Central memory CD8-positive, alpha-beta T cell (primary cell): ENCODE data around the gene RASSF4.

ENCODE experiments used
- ATAC-seq: fragments of 150-1000 bp; cut with Tn5 transposase; replicated peaks from 2 replicates; pipeline ENCODE4 v1.10.0; 2022; ENCODE audit warnings: mild to moderate bottlenecking, moderate FRiP score, moderate number of reproducible peaks; ENCODE audit not compliant: poor library complexity, severe bottlenecking; ENCODE audit errors: extremely low read depth
- DNase-seq, 2 donors: peaks; one replicate each; pipeline ENCODE4 v3.0.0; 2021; ENCODE audit warnings: low spot score in 2 of 2
- H3K27ac Mint-ChIP-seq: one replicate; pipeline ENCODE4 v1.8.0; 2022; ENCODE audit warnings: low read depth, mild to moderate bottlenecking, moderate library complexity, mixed read lengths
- H3K27me3 Mint-ChIP-seq: one replicate; pipeline ENCODE4 v1.8.0; 2022; ENCODE audit warnings: mixed read lengths
- H3K36me3 Mint-ChIP-seq: one replicate; pipeline ENCODE4 v1.8.0; 2022; ENCODE audit warnings: mild to moderate bottlenecking, moderate library complexity, mixed read lengths; ENCODE audit not compliant: insufficient read depth
- H3K4me1 Mint-ChIP-seq: one replicate; pipeline ENCODE4 v1.8.0; 2022; ENCODE audit warnings: mixed read lengths
- H3K4me3 Mint-ChIP-seq: one replicate; pipeline ENCODE4 v1.8.0; 2022; ENCODE audit warnings: mild to moderate bottlenecking, moderate library complexity, mixed read lengths
- H3K9me3 Mint-ChIP-seq: one replicate; pipeline ENCODE4 v1.8.0; 2022; ENCODE audit warnings: mixed read lengths

Gene RASSF4

DNA sequence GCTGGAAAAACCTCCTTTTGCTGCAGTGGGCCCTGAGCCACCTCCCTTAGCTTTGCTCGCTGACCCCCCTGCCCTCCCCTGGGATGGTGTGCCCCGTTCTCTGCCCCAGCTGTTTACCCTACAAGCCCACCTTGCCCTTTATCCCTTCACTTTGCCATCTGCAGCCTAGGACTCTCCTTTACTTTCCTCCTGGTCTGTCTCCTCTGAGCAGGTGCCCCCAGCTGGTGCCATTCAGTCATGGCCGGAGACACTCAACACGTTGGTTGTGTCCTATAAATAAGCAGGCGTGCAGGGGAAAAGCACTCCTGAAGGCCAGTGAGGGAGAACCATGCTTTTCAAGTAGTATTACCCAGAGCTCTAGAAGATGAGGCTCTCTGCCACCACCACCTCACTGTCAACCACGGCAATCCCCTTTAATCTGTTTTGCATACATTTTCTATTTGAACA lies 6.1 kb downstream of the RASSF4 start:
- Mint-ChIP-seq H3K4me3 (no peak overlapping the region), H3K9me3 (no peaks in the 10 kb centered on the region), H3K27me3 (no peaks in the 10 kb centered on the region), H3K4me1 (peaks cover 31% of the 10 kb centered on the region), H3K36me3 (peaks cover 3% of the 10 kb centered on the region), H3K27ac (no peak overlapping the region)
- no peak for DNase-seq
- no peak for ATAC-seq

DNA sequence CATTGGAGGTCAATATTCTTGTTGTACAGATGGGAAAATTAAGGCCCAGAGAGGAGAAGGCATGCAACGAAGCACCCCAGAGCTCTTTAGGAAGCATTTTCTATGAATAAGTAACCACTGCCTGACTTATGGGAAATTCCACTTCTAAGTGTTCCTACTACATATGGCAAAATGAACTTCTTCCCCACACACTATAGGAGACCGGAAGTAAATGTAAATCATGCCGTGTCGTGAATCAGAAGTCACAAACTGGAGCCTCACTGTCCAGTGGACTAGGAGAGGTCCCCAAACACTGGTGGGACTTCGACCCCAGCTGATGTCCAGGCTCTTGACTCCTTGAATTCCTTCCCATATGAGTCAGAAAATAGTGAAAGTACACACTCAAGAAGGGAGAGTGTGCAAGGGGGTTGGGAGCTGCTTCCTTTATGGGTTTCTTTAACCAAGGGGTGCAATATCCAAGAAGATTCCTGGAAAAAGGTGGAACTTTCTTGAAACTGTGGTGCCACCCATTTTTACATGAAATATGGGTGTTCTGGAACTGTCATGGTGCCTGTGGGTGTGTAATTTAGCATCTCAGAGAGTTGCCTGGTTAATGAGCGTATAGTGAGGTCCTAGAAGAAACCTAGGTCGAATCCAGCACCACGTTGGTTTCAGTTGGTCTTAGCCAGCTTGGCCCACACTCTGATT lies 6.7 kb downstream of the RASSF4 start:
- H3K4me1 Mint-ChIP-seq, result peaks cover 31% of the 10 kb centered on the region
- no peaks in the 10 kb centered on the region for H3K27me3 Mint-ChIP-seq
- no peaks in the 10 kb centered on the region for H3K9me3 Mint-ChIP-seq
- H3K4me3 Mint-ChIP-seq, result no peak overlapping the region
- H3K27ac Mint-ChIP-seq, result no peak overlapping the region
- ATAC-seq, result no peak
- DNase-seq, result no peak
- peaks cover 3% of the 10 kb centered on the region for H3K36me3 Mint-ChIP-seq

DNA sequence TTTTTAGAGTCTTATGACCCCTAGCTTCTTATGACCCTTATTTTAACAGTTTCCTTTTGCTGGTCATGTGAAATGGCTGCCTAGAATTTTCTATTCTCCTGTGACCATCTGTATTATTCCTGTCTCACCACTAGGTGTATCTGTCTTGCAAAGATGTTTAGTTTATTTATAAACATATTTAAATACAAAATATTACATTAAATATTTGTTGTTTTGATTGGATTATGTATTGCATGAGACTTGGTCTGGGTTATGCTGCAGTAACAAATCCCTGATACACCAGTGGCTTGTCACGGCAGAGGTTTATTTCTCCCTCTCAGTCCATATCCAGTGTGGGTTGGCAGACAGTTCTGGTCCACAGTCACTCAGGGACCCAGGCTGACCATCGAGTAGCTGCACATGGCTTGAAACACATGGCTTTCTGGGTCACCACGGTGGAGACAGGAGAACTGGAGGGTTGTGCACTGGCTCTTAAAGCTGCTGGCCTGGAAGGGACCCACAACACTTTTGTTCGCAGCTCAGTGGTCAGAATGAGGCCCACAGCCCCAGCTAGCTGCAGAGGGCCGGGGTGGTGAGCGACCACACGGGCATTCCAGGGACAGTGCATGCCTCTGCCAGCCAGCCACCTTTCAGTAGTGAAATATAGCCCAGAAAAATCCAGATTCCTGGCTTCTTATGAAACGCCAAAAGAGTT lies 7.4 kb downstream of the RASSF4 start:
- DNase-seq (no peak), ATAC-seq (no peak)
- peaks cover 31% of the 10 kb centered on the region for H3K4me1 Mint-ChIP-seq
- no peak overlapping the region for H3K27ac Mint-ChIP-seq
- H3K27me3 Mint-ChIP-seq, result no peaks in the 10 kb centered on the region
- peaks cover 3% of the 10 kb centered on the region for H3K36me3 Mint-ChIP-seq
- H3K9me3 Mint-ChIP-seq, result no peaks in the 10 kb centered on the region
- no peak overlapping the region for H3K4me3 Mint-ChIP-seq

DNA sequence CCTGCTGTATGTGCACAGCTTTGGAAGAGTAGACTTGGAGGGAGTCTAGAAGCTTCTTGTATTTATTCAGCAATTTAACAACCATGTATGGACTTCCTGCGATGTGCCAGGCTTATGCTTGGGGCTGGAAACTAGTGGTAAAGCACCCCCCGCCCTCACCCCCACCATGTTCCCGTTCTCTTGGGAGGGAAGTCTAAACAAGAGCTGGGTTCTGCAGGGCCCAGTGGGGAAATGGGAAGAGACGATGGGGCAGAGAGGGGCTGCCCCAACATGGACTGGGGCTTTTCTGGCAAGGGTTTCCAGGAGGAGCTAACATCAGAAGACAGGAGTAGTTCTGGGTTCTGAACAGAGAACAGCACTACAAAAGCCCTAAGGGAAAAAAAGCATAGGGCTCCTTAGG lies 8.0 kb downstream of the RASSF4 start:
- Mint-ChIP-seq H3K27ac (peak overlapping the region; percentile 44), H3K27me3 (no peaks in the 10 kb centered on the region), H3K9me3 (no peaks in the 10 kb centered on the region), H3K4me1 (peaks cover 31% of the 10 kb centered on the region), H3K36me3 (peaks cover 3% of the 10 kb centered on the region), H3K4me3 (peak overlapping the region; percentile 49)
- DNase-seq, result no peak
- ATAC-seq, result no peak

DNA sequence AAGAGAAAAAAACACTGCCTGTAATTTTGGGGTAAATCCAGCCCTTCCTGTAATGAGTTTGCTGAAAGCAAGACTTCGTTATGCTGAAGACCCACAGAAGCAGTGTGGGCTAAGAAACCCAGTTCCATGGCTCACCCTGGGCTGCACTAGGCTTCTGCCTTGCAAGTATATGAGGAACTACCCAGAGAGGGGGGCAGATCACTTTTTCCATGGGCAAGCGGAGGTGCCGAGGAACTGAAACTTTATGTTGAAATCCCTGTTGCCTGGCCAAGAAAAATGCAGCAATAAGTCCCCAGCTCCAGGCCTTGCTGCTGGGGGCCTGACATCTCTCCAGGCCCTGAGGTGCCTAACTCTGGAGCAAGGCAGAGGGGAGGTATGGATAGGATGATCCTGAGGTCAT lies 8.5 kb downstream of the RASSF4 start:
- DNase-seq (no peak), ATAC-seq (no peak)
- Mint-ChIP-seq H3K4me1 (peaks cover 31% of the 10 kb centered on the region), H3K4me3 (peak overlapping the region; percentile 49), H3K27ac (peak overlapping the region; percentile 44), H3K36me3 (peaks cover 3% of the 10 kb centered on the region), H3K9me3 (no peaks in the 10 kb centered on the region), H3K27me3 (no peaks in the 10 kb centered on the region)

DNA sequence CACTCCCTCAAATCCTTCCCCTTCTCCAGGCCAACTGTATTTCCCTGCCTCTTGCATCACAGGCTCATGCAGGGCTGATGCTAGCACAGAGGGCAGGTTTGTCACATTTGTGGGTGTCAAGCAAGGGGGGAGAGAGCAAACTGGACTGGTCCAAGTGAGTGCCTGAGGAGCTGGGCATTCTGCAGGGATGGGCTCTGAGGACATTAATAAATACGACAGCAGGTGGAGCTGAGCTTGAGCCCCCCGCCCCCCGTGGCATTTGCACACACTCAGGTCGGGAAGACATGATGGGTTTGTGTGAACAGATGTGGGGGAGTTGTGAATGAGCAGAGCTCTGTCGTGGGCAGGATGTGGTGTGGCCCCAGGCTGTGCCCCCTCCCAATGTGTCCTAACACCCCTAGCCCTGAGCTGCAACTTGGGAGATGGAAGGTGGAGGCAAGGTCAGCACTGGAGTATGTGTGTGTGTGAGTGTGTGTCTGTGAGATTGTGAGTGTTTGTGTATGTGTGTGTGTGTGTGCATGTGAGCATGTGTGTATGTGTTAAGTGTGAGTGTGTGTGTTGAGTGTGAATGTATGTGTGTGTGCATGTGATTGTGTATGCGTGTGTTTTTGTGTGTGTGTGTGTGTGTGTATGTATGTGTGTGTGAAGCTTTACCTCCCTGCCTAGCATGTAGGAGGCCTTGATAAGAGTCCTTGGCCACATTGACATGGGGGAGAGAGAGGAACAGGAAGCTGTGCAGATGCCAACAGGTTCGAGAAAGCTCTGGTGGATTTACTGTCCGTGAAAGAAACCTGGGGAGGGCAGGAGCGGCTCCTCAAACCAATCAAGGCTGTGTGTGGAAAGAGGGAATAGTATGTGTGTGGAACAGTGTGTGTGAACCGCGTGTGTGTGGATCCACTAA lies 9.1 kb downstream of the RASSF4 start:
- Mint-ChIP-seq H3K9me3 (no peaks in the 10 kb centered on the region), H3K27ac (peak overlapping the region; percentile 71), H3K4me1 (peaks cover 36% of the 10 kb centered on the region), H3K4me3 (peak overlapping the region; percentile 49), H3K27me3 (no peaks in the 10 kb centered on the region), H3K36me3 (peaks cover 3% of the 10 kb centered on the region)
- peak in 1 of 2 donors; percentile 58 for DNase-seq
- peak; percentile 94 for ATAC-seq

DNA sequence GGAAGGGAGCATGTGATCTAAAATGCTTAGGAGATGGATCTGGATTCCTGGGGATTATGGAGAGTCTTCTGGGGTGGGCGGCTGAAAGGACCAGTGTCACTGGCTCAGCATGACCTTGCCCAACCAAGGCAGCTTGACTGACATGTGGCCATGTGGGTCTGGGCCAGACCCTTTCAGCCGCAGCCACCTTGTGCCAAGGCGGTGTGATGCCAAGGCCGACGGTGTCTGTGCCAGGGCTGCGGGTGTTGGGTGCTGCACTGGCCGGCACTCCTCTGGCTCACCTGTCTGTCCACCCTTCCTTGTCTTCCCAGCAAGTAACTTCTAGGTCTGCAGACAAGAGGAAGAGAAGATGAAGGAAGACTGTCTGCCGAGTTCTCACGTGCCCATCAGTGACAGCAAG lies 10.3 kb downstream of the RASSF4 start:
- H3K36me3 Mint-ChIP-seq, result peaks cover 3% of the 10 kb centered on the region
- DNase-seq, result no peak
- no peaks in the 10 kb centered on the region for H3K27me3 Mint-ChIP-seq
- H3K4me1 Mint-ChIP-seq, result peaks cover 36% of the 10 kb centered on the region
- no peak overlapping the region for H3K4me3 Mint-ChIP-seq
- no peaks in the 10 kb centered on the region for H3K9me3 Mint-ChIP-seq
- H3K27ac Mint-ChIP-seq, result peak overlapping the region; percentile 71
- no peak for ATAC-seq

DNA sequence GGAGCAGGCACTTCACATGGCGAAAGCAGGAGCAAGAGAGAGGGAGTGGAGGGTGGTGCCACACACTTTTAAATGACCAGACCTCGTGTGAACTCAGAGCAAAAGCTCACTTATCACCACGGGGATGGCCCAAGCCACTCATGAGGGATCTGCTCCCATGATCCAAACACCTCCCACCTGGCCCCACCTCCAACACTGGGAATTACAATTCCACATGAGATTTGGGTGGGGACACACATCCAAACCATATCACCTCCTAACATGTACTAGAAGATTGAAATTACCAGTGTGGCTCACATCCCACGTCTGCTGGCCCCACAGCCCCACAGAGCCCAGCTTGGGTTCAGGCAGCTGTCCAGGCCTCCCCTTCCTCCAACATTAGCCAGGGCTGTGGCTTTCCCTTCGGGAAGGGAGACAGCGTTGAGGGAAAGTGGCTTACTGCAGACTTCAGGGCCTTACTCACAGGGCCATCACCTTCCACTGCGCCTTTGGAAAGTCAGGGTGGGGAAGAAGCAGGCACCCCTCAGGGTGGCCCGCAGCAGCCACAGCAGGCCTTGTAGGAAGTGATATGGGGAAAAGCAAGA lies 11.3 kb downstream of the RASSF4 start:
- no peak for ATAC-seq
- DNase-seq, result no peak
- Mint-ChIP-seq H3K27me3 (no peaks in the 10 kb centered on the region), H3K4me1 (peaks cover 32% of the 10 kb centered on the region), H3K9me3 (no peaks in the 10 kb centered on the region), H3K27ac (no peak overlapping the region), H3K4me3 (no peak overlapping the region), H3K36me3 (peaks cover 3% of the 10 kb centered on the region)

DNA sequence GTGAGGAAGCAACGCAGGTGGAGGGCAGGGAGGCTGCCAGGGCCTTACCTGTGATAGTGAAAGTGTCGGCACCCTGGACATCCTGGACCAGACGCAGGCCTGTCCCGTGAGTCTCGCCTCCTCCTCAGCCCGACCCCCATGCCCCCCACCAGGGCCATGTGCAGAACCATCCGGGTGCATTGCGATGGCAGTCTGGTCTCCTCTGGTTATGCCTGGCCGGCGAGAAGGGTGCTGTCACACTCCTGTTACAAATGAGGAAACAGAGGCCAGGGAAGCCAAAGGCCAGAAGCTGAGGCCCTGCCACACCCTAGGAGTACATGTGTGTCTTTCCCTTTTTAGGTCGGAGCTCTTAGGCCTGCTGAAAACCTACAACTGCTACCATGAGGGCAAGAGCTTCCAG lies 11.8 kb downstream of the RASSF4 start:
- DNase-seq (no peak), ATAC-seq (no peak)
- H3K27me3 Mint-ChIP-seq, result no peaks in the 10 kb centered on the region
- H3K27ac Mint-ChIP-seq, result no peak overlapping the region
- H3K4me1 Mint-ChIP-seq, result peaks cover 26% of the 10 kb centered on the region
- H3K4me3 Mint-ChIP-seq, result no peak overlapping the region
- H3K36me3 Mint-ChIP-seq, result peaks cover 3% of the 10 kb centered on the region
- H3K9me3 Mint-ChIP-seq, result no peaks in the 10 kb centered on the region

DNA sequence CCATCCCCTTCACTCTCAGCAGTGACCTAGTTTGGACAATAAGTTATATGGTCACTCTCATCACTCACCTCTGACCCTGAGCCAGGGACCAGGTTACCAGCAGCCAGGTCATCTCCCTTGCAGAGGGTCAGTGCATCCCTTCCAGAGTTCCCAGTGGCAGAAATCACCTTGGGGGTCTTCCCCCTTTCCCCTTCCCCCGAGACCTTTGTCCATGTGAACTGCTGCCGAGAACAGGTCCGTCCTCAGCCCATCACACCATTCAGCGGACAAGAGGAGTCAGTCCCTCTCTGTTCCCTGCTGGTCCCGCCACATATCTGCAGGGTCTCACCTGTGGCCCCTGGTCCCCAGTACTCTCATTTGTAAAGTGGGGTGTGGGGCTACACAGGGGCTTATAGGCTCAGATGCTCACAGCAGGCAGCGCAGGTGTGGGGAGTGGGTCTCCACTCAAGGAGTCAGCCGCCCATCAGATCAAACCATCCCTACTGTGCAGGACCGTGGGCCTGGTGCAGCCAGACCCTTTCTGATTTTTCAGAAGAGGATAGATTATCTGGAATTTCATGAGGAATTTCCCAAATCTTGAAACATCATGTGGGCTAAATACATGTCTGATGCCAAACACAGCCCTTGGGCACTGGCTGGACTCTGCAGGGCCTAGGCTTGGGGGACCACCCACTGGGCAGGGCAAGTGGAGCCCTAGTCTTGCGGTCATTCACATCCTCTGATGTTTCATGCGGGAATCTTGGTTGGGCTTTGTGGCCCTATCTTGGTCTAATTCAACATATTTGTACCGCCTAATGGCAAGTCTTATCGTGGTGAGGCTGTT lies 12.5 kb downstream of the RASSF4 start:
- H3K4me1 Mint-ChIP-seq, result peaks cover 26% of the 10 kb centered on the region

DNA sequence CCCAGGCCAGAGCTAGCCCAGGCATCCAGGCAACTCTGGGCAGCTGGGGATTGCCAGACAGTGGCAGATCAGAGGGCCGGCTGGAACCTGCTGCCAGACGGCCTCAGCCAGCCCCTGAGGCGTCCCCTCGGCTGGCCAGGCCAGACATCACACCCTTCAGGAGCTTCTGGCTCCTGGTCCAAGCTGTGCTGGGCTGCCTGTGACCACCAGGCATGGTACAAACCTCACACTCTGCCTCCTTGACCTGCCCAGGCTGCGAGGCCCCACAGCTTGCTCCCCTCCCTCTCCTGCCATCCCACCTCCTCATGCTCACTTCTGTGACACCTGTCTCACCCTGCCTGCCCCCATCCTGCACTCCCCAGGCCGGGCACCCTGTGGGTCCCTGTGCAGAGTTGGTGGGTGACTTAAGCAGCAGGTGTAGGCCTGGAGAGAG lies 13.3 kb downstream of the RASSF4 start:
- ATAC-seq (no peak), DNase-seq (no peak)
- peaks cover 21% of the 10 kb centered on the region for H3K4me1 Mint-ChIP-seq
- H3K36me3 Mint-ChIP-seq, result peaks cover 3% of the 10 kb centered on the region
- no peak overlapping the region for H3K4me3 Mint-ChIP-seq
- no peak overlapping the region for H3K27ac Mint-ChIP-seq
- no peaks in the 10 kb centered on the region for H3K9me3 Mint-ChIP-seq
- no peaks in the 10 kb centered on the region for H3K27me3 Mint-ChIP-seq

More for the DNA sequence above, 12.5 kb downstream of the RASSF4 start:
- Mint-ChIP-seq H3K36me3 (peaks cover 3% of the 10 kb centered on the region), H3K4me3 (no peak overlapping the region), H3K9me3 (no peaks in the 10 kb centered on the region), H3K27ac (no peak overlapping the region), H3K27me3 (no peaks in the 10 kb centered on the region)
- ATAC-seq, result no peak
- DNase-seq, result no peak
